T-helper 2 cell treated with Interferon-gamma antibody and Interleukin-4, amounts not matched to agents 5 μg/mL and 100 μg/mL, for 36 hours (primary cell): ENCODE measurements around the gene PPIL1.
A peak's percentile ranks its signal among the peaks of the same experiment; 100 is the strongest.

Experiments
- DNase-seq: peaks from one replicate; pipeline ENCODE4 v3.0.0; 2021; ENCODE audit warnings: low spot score
- H3K27ac Mint-ChIP-seq: one replicate; pipeline ENCODE4 v1.8.0; 2021; ENCODE audit warnings: mild to moderate bottlenecking, mixed read lengths
- H3K27me3 Mint-ChIP-seq: one replicate; pipeline ENCODE4 v1.8.0; 2021; ENCODE audit warnings: low read depth, mixed read lengths
- H3K36me3 Mint-ChIP-seq: one replicate; pipeline ENCODE4 v1.8.0; 2021; ENCODE audit warnings: low read depth, mixed read lengths
- H3K4me1 Mint-ChIP-seq: one replicate; pipeline ENCODE4 v1.8.0; 2021; ENCODE audit warnings: low read depth, mixed read lengths
- H3K4me3 Mint-ChIP-seq: one replicate; pipeline ENCODE4 v1.8.0; 2022; ENCODE audit warnings: mild to moderate bottlenecking, moderate library complexity, mixed read lengths
- H3K9me3 Mint-ChIP-seq: one replicate; pipeline ENCODE4 v1.8.0; 2021; ENCODE audit warnings: mixed read lengths

Gene PPIL1

GRCh38 chr6:36840432-36841403 is 33.9 kb downstream of the PPIL1 start:
- Mint-ChIP-seq H3K27me3 (peaks cover 44% of the 10 kb centered on the region), H3K4me1 (peaks cover 7% of the 10 kb centered on the region), H3K9me3 (no peaks in the 10 kb centered on the region), H3K27ac (peak overlapping the region; percentile 22), H3K36me3 (no peaks in the 10 kb centered on the region), H3K4me3 (peak overlapping the region; percentile 73)
- DNase-seq: no peak

GRCh38 chr6:36839749-36840431 is 34.7 kb downstream of the PPIL1 start:
- H3K9me3 Mint-ChIP-seq: no peaks in the 10 kb centered on the region
- H3K36me3 Mint-ChIP-seq: no peaks in the 10 kb centered on the region
- H3K27me3 Mint-ChIP-seq: peaks cover 51% of the 10 kb centered on the region
- peak; percentile 25 for DNase-seq
- peak overlapping the region; percentile 73 for H3K4me3 Mint-ChIP-seq
- peaks cover 7% of the 10 kb centered on the region for H3K4me1 Mint-ChIP-seq
- H3K27ac Mint-ChIP-seq: no peak overlapping the region

- Mint-ChIP-seq H3K27me3 (peaks cover 49% of the 10 kb centered on the region), H3K4me1 (peaks cover 7% of the 10 kb centered on the region), H3K27ac (no peak within 1 kb of the TSS), H3K4me3 (peak within 1 kb of the TSS; percentile 73), H3K36me3 (no peaks in the 10 kb centered on the region), H3K9me3 (no peaks in the 10 kb centered on the region)
- no peak for DNase-seq
Observed at GRCh38 chr6:36838896-36839748, 35.5 kb downstream of the PPIL1 start, which contains the start of gene CPNE5. Gene CPNE5 (minus strand): TSS chr6:36839444. CDS start chr6:36839377, 67 bp downstream.

GRCh38 chr6:36837686-36838085 is 36.9 kb downstream of the PPIL1 start:
- H3K4me3 Mint-ChIP-seq: no peak overlapping the region
- H3K27me3 Mint-ChIP-seq: peaks cover 49% of the 10 kb centered on the region

GRCh38 chr6:36837022-36837339 is 37.6 kb downstream of the PPIL1 start:
- DNase-seq: no peak
- H3K27me3 Mint-ChIP-seq: peaks cover 49% of the 10 kb centered on the region
- H3K4me1 Mint-ChIP-seq: peaks cover 7% of the 10 kb centered on the region
- no peak overlapping the region for H3K27ac Mint-ChIP-seq
- H3K4me3 Mint-ChIP-seq: no peak overlapping the region
- H3K36me3 Mint-ChIP-seq: no peaks in the 10 kb centered on the region
- no peaks in the 10 kb centered on the region for H3K9me3 Mint-ChIP-seq

More at GRCh38 chr6:36837686-36838085, 36.9 kb downstream of the PPIL1 start:
- H3K27ac Mint-ChIP-seq: no peak overlapping the region
- H3K4me1 Mint-ChIP-seq: peaks cover 7% of the 10 kb centered on the region
- H3K36me3 Mint-ChIP-seq: no peaks in the 10 kb centered on the region
- no peaks in the 10 kb centered on the region for H3K9me3 Mint-ChIP-seq
- no peak for DNase-seq

GRCh38 chr6:36836111-36837021 is 38.2 kb downstream of the PPIL1 start:
- no peak overlapping the region for H3K27ac Mint-ChIP-seq
- H3K4me1 Mint-ChIP-seq: peaks cover 7% of the 10 kb centered on the region
- H3K27me3 Mint-ChIP-seq: peaks cover 49% of the 10 kb centered on the region
- DNase-seq: no peak
- no peak overlapping the region for H3K4me3 Mint-ChIP-seq
- H3K9me3 Mint-ChIP-seq: no peaks in the 10 kb centered on the region
- no peaks in the 10 kb centered on the region for H3K36me3 Mint-ChIP-seq

- peaks cover 36% of the 10 kb centered on the region for H3K27me3 Mint-ChIP-seq
- no peaks in the 10 kb centered on the region for H3K36me3 Mint-ChIP-seq
- DNase-seq: no peak
- H3K4me3 Mint-ChIP-seq: no peak overlapping the region
- no peaks in the 10 kb centered on the region for H3K9me3 Mint-ChIP-seq
- H3K27ac Mint-ChIP-seq: no peak overlapping the region
- H3K4me1 Mint-ChIP-seq: peaks cover 4% of the 10 kb centered on the region
Observed at GRCh38 chr6:36834576-36835341, 39.8 kb downstream of the PPIL1 start.

- H3K9me3 Mint-ChIP-seq: no peaks in the 10 kb centered on the region
- no peaks in the 10 kb centered on the region for H3K4me1 Mint-ChIP-seq
- no peak overlapping the region for H3K27ac Mint-ChIP-seq
- peaks cover 26% of the 10 kb centered on the region for H3K27me3 Mint-ChIP-seq
- H3K36me3 Mint-ChIP-seq: no peaks in the 10 kb centered on the region
- no peak overlapping the region for H3K4me3 Mint-ChIP-seq
- no peak for DNase-seq
Observed at GRCh38 chr6:36833182-36833789, 41.3 kb downstream of the PPIL1 start.

GRCh38 chr6:36832313-36832712 is 42.3 kb downstream of the PPIL1 start:
- H3K4me3 Mint-ChIP-seq: no peak overlapping the region
- H3K9me3 Mint-ChIP-seq: no peaks in the 10 kb centered on the region
- no peak for DNase-seq
- no peak overlapping the region for H3K27ac Mint-ChIP-seq
- no peaks in the 10 kb centered on the region for H3K36me3 Mint-ChIP-seq
- peaks cover 6% of the 10 kb centered on the region for H3K4me1 Mint-ChIP-seq
- H3K27me3 Mint-ChIP-seq: peaks cover 16% of the 10 kb centered on the region

GRCh38 chr6:36830577-36830976 is 44.0 kb downstream of the PPIL1 start:
- Mint-ChIP-seq H3K4me3 (no peak overlapping the region), H3K27ac (no peak overlapping the region), H3K36me3 (no peaks in the 10 kb centered on the region)

GRCh38 chr6:36829919-36830544 is 44.6 kb downstream of the PPIL1 start:
- Mint-ChIP-seq H3K4me3 (no peak overlapping the region), H3K9me3 (no peaks in the 10 kb centered on the region), H3K27me3 (peaks cover under 1% of the 10 kb centered on the region), H3K4me1 (peaks cover 7% of the 10 kb centered on the region), H3K36me3 (no peaks in the 10 kb centered on the region), H3K27ac (no peak overlapping the region)
- no peak for DNase-seq

More at GRCh38 chr6:36830577-36830976, 44.0 kb downstream of the PPIL1 start:
- no peaks in the 10 kb centered on the region for H3K9me3 Mint-ChIP-seq
- DNase-seq: no peak
- peaks cover 6% of the 10 kb centered on the region for H3K27me3 Mint-ChIP-seq
- H3K4me1 Mint-ChIP-seq: peaks cover 7% of the 10 kb centered on the region
